Suppressor macrophage treated with lipopolysaccharide for 1 hour (primary cell): ENCODE data around the gene UBE3B.

ENCODE experiments used
- DNase-seq, 3 donors: peaks; one replicate each; pipeline ENCODE4 v3.0.0-alpha.2; 2020 to 2022

UBE3B gene

GRCh38 chr12:109554761-109555160 lies 77.3 kb downstream of the UBE3B start:
- DNase-seq: no peak

DNA sequence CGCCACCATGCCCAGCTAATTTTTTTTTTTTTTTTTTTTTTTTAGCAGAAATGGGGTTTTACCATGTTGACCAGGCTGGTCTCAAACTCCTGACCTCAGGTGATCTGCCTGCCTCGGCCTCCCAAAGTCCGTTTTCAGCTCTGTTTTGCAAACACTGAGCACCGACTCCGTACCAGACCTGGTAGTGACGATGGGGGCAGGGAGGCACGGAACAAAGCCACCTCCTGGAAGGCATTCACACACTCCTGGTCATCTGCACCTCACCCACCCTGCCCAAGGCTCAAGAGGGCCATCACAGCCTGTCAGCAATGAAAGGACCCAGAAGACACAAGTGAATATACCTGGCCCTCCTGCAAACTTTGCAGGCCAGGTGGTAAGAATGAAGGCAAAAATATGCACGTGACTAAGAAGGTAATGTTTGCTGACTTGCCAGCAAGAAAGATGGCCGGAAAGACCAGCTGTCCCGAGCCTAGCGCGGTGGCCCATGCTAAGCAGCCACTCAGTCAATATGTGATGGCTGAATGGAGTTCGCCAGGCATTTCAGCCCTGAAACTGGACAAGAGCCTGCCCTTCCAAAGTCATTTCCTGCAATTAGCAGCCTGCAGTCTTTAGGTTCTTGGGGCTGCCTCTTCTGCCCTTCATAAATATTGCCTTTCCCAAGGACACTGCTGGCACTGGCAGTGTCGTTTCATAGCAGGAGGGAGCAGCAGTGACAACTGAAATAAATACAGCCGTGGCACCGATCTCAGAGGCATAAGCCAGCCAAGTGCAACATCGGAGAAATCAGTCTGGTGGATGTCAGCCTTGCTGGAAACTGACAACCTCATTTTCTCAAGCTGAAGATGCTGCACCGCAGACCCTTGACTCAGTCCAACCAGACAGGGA lies 78.2 kb downstream of the UBE3B start:
- DNase-seq: no peak

GRCh38 chr12:109557200-109557599 lies 79.8 kb downstream of the UBE3B start:
- no peak for DNase-seq

DNA sequence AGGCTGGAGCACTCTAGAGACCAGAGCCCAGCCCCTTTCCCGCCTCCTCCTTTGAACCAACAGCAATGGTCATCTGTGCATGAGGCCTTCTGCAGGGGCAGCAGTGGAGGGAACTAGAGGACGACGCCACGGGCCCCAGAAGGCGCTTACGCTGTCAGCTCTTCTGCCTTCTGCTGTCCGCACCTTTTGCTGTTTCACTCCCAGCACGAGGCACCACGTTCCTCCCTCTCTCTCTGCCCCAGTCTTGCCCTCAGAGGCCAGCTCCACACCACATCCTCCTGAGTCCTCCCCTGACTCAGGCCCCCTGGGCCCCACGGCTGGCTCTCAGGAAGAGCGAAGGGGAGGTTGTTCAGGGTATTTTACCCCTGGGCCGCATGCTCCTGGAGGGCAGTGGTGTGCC lies 80.4 kb downstream of the UBE3B start:
- no peak for DNase-seq

DNA sequence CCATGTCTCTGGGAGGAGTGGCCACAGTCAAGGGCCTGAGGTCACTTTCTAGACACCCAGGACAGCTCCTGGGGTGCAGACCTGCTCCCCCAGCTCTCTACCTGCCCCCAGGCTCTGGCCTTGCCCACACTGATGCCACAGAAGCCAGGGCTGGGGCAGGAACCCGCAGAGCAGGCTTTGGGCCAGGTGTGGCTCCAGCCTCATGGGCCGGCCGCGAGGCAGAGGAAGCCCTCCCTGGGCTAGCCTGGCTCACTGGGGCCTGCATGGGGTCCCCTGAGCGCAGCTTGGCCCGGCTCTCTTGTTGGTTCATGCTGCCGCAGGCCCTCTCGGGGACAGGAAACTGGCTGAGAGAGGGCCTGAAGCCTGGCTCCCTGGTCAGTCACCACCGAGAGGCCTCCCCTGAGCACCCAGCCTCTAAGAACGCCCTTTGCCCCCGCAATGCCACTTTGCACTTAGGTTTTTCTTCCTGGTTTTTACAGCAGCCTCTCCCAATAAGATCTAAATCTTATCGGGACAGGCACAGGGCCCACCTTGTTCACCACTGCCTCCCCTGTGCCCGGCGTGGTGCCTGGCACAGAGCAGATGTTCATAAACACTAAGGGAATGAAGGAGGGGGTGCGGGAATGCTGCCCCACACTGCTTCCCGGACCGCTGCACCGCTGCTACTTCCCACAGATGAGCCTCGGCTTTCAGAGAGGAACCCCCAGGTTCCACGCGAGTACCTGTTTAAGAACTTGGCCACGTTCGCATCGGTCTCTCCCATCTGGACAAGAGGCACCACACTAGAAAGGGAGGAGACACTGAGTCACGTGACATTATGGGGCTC lies 81.2 kb downstream of the UBE3B start:
- no peak for DNase-seq

DNA sequence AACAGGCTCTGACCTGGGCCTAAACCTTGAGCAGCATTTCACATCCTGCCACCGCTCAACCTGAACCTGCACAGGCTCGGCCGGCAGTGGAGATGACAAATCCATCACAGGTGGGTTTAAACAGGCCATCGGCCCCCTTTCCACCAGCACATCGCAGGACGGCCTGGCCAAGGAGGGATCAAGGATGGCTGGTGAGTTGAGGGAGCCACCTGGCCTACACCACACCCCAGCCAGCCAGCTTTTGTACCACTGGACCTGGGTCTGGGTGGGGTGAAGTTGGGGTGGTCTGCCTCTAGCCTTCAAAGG lies 81.7 kb downstream of the UBE3B start:
- no peak for DNase-seq

DNA sequence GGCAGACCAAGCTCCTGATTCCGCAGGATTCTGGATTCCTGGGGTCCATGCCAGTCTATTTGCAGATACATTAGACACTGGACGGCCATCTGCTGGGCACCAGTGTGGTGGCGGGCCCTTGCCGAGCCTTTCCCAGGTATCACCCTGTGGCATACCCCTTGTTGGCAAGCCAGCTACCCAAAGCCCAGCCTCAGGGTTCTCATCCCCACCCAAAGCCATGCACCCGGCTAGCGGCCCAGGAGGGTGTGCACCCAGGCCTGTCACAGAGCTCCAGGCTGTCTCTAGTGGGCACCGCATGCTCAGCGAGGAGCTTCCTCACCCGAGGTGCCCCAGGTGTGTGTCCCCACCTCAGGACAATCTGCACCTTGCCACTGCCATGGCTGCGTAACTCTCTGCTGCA lies 82.2 kb downstream of the UBE3B start:
- DNase-seq: no peak

DNA sequence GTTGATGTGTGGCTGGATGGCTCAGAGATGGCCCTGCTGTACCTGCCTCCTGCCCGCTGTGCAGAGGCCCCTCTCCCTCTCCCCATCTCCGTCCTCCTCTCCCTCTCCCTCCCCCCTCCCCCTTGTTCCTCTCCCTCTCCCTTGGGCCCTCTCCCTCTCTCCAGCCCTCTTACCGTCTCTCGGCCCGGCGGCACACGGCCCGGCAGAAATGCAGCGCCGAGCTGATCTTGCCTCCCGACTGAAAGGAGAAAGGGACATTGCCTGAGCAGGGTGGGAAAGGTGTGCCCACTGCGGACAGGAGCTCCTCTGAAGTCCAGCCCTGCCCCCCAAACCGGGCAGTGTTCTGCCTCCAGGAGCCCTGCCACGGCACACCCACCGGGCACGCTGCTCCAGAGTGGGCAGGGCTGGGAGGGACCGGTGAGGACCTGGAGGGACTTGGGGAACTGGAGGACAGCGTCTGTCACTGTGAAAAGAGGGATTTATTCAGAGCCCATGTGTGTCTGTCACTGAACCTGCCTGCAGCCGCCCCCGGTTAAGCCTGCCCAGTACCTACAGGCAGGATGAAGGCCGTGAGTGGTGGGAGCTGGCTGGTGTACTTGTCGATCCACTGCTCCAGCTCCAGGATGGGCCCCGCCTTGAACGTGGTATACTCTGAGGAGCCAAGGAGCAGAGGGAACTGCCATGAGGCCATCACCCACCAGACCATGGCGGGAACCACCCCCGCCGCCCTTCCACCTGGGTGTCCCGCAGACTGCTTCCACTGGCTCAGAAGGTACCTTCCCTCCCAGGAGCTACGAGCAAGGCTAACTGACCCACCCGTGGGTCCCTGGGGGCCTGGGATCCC lies 83.7 kb downstream of the UBE3B start:
- no peak for DNase-seq

DNA sequence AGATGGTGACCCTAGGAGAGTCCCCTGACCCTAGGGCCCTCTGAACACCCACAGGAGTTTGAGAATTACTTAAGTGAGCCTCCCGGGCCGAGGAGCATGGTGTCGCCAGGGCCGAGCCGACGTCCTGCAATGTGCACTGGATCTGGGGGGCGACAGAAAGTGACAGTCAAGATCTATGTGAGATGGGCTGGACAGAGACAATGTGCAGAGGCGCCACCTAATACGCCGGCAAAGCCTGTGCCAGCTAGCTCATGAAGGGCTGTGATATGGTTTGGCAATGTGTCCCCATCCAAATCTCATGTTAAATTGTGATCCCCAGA lies 84.2 kb downstream of the UBE3B start:
- no peak for DNase-seq

DNA sequence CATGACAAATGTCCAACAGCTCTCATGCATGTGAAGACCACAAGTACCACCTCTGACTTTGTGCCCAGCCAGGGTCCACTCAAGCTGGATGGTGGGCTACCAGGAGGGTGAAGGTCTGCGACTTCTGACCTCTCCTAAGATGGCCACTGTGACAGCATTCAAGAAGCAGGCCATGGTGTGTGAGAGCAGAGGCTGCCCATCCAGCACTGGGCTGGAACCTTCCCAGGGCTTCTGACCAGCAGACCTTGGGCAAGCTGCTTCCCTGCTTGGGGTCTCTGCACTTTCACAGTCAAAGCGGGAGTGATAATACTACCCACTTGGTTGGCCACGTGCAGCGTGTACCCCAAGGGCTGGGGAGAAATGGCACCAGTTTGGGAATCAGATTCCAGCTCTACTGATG lies 85.4 kb downstream of the UBE3B start:
- no peak for DNase-seq

DNA sequence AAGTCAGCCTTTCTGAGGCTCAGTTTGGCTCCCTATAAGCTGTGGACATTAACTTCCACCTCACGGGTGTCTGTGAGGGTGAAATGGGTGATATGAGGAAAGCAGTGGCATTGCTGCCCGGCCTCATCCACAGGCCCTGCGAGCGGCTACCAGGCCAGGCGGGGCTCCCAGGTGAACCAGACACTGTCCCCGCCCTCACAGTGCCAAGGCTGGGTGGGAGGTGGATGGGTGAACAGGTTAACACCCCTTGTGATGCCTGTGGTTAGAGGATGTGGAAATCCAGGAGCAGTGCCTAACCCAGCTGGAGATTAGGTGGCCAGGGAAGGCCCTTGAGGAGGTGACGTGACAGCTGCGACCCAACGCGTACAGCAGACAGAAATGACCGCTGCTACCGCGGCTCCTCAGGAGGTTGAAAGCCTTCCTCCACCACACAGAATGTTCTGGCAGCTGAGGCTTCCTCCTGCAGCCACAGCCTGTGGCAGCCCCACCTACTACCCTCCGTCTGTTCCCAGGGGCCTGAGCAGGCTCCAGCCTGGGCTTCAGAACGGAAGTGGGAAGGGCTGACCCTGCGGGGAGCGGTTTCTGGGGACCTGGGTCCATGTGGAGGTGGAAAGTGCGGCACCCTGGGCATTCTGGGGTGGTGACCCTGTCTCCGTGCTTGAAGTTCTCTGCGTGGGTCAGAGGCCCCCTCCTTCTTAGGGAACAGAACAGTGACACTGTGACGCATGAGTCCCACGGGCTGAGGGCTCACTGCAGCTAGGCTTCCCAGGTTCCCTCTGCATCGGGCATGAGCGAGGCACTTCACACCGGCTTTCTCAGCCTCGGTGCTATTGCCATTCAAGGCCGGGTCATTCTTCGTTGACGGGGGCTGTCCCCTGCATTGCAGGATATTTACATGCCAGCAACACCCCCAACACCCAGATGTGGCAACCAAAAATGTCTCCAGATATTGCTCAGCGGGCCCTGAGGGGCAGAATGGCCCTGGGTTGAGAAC lies 86.2 kb downstream of the UBE3B start:
- DNase-seq: no peak

DNA sequence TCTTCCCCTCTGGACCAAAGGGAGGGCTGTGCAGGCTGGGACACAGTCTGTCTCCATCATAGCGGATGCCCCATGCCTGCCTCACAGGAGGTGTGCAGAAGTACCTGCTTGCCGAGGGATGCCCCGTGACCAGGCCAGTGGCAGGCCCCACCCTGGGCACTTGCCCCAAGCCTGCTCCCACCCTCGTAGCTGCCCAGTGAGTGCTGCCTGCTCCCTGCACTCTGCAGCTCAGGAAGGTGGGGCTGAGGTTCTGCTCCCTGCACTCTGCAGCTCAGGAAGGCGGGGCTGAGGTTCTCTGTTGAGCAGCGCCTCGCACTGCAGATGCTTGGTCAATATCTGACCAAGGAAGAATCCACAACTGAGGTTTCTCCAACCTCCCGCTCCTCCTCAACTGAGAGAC lies 89.0 kb downstream of the UBE3B start:
- no peak for DNase-seq

GRCh38 chr12:109567296-109567695 lies 89.9 kb downstream of the UBE3B start:
- DNase-seq: no peak

- DNase-seq: no peak
Observed at GRCh38 chr12:109567967-109568366, 90.5 kb downstream of the UBE3B start.

GRCh38 chr12:109568486-109568885 lies 91.1 kb downstream of the UBE3B start:
- no peak for DNase-seq

- DNase-seq: no peak
Observed at GRCh38 chr12:109571773-109572505, 94.5 kb downstream of the UBE3B start.

DNA sequence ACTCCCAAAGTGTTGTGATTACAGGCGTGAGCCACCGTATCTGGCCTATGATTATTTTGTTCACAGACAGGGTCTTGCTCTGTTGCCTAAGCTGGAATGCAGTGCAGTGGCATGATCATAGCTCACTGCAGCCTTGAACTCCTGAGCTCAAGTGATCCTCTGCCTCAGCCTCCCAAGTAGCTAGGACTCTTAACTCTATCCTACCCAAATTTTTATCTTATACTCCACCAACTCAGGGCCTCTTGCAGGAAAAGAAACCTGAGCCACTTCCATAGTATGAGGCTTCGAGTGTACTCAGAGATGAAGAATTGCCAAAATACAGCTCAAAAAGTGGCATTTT lies 95.0 kb downstream of the UBE3B start:
- no peak for DNase-seq

DNA sequence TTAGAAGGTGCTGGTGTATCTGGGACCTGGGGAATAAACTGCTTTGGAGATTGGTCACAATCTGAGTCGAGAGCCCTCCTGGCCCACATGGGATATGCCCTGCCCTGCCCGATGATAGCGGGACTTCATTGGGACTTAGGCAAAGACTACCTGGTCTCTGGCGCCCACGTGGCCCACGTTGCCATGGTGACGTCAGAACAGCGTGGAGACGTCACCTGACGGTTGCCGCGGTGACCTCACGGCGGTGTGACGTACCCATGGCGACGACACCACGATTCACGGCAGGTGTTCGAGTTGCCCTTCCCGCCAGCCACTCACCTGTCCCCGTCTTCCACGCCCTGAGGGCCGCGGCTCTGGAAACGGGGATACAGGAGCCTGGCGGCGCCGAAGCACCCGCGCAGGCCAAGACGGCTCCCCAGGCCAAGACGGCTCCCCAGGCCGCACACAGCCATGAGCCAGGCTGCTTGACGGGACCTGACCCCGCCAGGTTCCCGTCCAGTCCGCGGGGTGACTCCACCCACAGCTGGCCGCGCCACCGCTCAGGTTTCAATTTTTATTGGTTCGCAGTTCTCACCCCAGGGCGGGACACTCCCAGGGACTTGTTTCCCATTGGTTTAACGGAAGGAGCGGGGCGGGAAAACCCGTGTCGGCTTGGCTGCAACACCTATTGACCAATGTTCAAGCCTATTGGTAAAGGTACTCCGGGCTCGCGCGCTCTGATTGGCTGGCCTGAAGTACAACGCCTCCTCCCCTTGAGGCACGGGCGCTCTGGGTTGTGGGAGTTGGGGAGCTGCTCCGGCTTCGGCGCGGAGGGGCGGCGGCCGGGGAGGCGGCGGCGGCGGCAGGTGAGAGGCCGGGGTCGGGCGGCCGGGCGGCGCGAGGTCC lies 95.8 kb downstream of the UBE3B start, which contains the start of the genes MMAB and MVK:
Gene MMAB, minus strand, starts transcription at position 476 of the 885 bp plus-strand sequence. Its CDS starts 24 bp downstream, at position 452.
Gene MVK, plus strand, starts transcription at position 766 of the 885 bp plus-strand sequence. CDS start 1,029 bp downstream, outside the sequence.
- DNase-seq: peak; percentile 99

GRCh38 chr12:109573914-109574244 lies 96.4 kb downstream of the UBE3B start:
- DNase-seq: no peak

GRCh38 chr12:109575683-109576082 lies 98.2 kb downstream of the UBE3B start:
- DNase-seq: no peak
